GM21367 (cell line): Measurements from ENCODE around the gene LRRC25.
"Not testable (repeated sequence)": the region's sequence is repeated elsewhere in the genome, so short reads cannot be mapped to it uniquely, and the experiment has no call there.

ENCODE experiments used
- ATAC-seq: cut with Tn5 transposase; IDR thresholded peaks from one replicate; pipeline ENCODE4 v1.9.1; 2021; ENCODE audit not compliant: unreplicated experiment

Gene LRRC25

GRCh38 chr19:18405754-18406153 is 8.3 kb upstream of the LRRC25 start:
- ATAC-seq: not testable (repeated sequence)

GRCh38 chr19:18402455-18403248 is 5.2 kb upstream of the LRRC25 start:
- not testable (repeated sequence) for ATAC-seq

- ATAC-seq: no peak
Observed at GRCh38 chr19:18401580-18402112, 4.2 kb upstream of the LRRC25 start.

GRCh38 chr19:18399008-18399407 is 1.6 kb upstream of the LRRC25 start:
- ATAC-seq: no peak

GRCh38 chr19:18396471-18397241 is 766 bp downstream of the LRRC25 start:
- no peak for ATAC-seq

GRCh38 chr19:18393836-18394235 is 3.6 kb downstream of the LRRC25 start:
- ATAC-seq: no peak

GRCh38 chr19:18392926-18393325 is 4.5 kb downstream of the LRRC25 start:
- ATAC-seq: no peak

- no peak for ATAC-seq
Observed at GRCh38 chr19:18392417-18392816, 5.0 kb downstream of the LRRC25 start.

GRCh38 chr19:18391509-18392075 is 5.8 kb downstream of the LRRC25 start:
- ATAC-seq: no peak

GRCh38 chr19:18390065-18390907 is 7.1 kb downstream of the LRRC25 start:
- ATAC-seq: no peak

GRCh38 chr19:18389726-18390064 is 7.7 kb downstream of the LRRC25 start:
- ATAC-seq: no peak

- ATAC-seq: no peak
Observed at GRCh38 chr19:18388960-18389725, 8.3 kb downstream of the LRRC25 start.

GRCh38 chr19:18388100-18388959 is 9.1 kb downstream of the LRRC25 start:
- ATAC-seq: no peak

GRCh38 chr19:18386543-18387271 is 10.7 kb downstream of the LRRC25 start:
- no peak for ATAC-seq

- no peak for ATAC-seq
Observed at GRCh38 chr19:18385675-18386542, 11.5 kb downstream of the LRRC25 start, which contains the start of gene GDF15. Gene GDF15, plus strand, starts transcription at chr19:18386158. Its CDS starts 32 bp downstream, at chr19:18386190.

GRCh38 chr19:18385359-18385674 is 12.1 kb downstream of the LRRC25 start:
- ATAC-seq: no peak

- ATAC-seq: no peak
Observed at GRCh38 chr19:18384775-18385174, 12.6 kb downstream of the LRRC25 start.

GRCh38 chr19:18383622-18384021 is 13.8 kb downstream of the LRRC25 start:
- ATAC-seq: not testable (repeated sequence)
